ENCODE data around the gene HECTD4.
A peak's percentile ranks its signal among the peaks of the same experiment; 100 is the strongest.

GRCh38 chr12:112178796-112179195 lies 203.4 kb downstream of the HECTD4 start:
- TF ChIP-seq POLR2A (IDR thresholded peaks at IDR 0.05) (no peak), CTCF (IDR thresholded peaks at IDR 0.05 in 8 of 11, conservative IDR thresholded peaks at IDR 0.05 in 3 of 11) (no peak), POLR2AphosphoS5 (IDR thresholded peaks at IDR 0.05) (peak in 1 of 3 donors; percentile 38)
